ENCODE results near the gene PRR16. TPM values are rescaled to one million over a fixed set of nuclear protein-coding genes. Genes with fewer than 3 reads are reported as not detected.

PRR16 gene
- total RNA-seq, 1 donor from 2014 or later = 2.1 TPM

DNA sequence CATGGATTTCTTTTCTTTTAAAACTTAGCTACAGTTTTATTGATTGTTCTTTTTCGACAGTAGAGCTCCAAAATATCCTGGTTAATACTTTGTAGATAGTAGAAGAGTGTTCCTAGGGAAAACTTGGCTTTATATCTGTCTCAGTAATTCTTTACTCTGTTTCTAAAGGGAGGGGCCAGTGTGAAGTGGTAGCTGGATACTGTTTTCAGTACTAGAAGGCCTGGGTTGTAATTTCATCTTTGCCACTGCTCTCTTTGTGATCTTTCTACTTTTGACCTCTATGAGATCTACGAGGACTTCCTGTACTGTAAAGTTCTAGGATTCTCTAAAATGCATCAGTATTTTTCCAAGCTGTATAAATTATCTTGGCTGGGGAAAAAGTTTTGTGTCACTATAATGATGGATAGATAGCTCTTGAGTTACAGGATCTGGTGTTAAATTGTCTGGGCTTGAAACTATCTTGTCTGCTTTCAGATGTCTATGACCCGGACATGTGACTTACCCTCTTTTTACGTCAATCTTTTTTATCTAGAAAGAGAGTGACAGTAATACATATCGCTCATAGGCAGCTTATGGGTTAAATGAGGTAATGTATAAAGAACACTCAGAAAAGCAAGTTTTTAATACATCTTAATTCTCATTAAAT lies 53.6 kb downstream of the PRR16 start:
- Mint-ChIP-seq H3K9me3 (no peaks in the 10 kb centered on the region), H3K4me1 (ENCODE audit: unreplicated experiment) (peaks cover 9% of the 10 kb centered on the region), H3K27ac (no peak overlapping the region), H3K27me3 (no peaks in the 10 kb centered on the region), H3K36me3 (no peaks in the 10 kb centered on the region), H3K4me3 (no peak overlapping the region)
- DNase-seq (ENCODE audit: extremely low spot score, unreplicated experiment) = no peak
- TF ChIP-seq, protein P1, sequence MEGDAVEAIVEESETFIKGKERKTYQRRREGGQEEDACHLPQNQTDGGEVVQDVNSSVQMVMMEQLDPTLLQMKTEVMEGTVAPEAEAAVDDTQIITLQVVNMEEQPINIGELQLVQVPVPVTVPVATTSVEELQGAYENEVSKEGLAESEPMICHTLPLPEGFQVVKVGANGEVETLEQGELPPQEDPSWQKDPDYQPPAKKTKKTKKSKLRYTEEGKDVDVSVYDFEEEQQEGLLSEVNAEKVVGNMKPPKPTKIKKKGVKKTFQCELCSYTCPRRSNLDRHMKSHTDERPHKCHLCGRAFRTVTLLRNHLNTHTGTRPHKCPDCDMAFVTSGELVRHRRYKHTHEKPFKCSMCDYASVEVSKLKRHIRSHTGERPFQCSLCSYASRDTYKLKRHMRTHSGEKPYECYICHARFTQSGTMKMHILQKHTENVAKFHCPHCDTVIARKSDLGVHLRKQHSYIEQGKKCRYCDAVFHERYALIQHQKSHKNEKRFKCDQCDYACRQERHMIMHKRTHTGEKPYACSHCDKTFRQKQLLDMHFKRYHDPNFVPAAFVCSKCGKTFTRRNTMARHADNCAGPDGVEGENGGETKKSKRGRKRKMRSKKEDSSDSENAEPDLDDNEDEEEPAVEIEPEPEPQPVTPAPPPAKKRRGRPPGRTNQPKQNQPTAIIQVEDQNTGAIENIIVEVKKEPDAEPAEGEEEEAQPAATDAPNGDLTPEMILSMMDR (conservative IDR thresholded peaks at IDR 0.05) = no peak

DNA sequence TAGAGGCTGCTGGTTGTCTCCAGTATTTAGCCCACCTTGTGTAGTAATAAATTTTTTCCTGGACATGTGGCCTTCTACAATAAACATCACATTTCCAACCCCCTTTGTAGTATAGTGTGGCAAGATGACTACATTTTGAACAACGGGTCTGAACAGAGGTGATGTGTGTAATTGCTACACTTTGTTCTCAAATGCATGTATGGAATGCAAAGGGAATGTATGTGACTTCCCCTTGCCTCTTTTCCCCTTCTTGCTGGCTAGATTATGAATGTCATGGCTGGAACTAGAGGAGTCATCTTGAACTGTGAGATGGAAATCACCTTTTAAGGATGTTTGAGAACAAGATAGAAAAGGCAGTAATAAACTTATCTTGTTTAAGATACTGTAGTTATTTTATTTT lies 54.5 kb downstream of the PRR16 start:
- Mint-ChIP-seq H3K9me3 (no peaks in the 10 kb centered on the region), H3K27me3 (no peaks in the 10 kb centered on the region), H3K27ac (no peak overlapping the region), H3K4me3 (no peak overlapping the region), H3K4me1 (ENCODE audit: unreplicated experiment) (peaks cover 9% of the 10 kb centered on the region), H3K36me3 (no peaks in the 10 kb centered on the region)
- TF ChIP-seq, protein P1 (conservative IDR thresholded peaks at IDR 0.05) = no peak
- no peak for DNase-seq (ENCODE audit: extremely low spot score, unreplicated experiment)

DNA sequence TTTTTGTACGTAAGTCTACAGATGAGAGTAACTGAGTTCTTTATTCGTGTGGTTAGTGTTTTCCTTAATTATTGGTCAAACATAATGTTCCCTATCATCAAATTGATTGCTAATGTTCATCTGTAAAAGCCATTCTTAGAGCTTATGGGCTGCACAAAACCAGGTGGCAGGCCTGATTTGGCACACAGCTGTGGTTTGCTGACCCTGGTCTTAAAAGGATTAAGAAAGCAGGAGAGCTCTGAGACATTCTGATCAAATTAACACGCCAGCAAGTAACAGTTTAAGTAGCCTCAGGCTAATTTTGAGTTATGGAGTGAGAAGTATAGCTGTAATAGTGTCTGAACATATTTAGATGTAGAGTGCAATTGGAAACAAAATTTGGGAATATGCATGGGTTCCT lies 63.2 kb downstream of the PRR16 start:
- TF ChIP-seq, protein P1 (conservative IDR thresholded peaks at IDR 0.05) = no peak
- Mint-ChIP-seq H3K27ac (no peak overlapping the region), H3K4me3 (no peak overlapping the region), H3K36me3 (no peaks in the 10 kb centered on the region), H3K9me3 (no peaks in the 10 kb centered on the region), H3K27me3 (no peaks in the 10 kb centered on the region), H3K4me1 (ENCODE audit: unreplicated experiment) (no peaks in the 10 kb centered on the region)
- no peak for DNase-seq (ENCODE audit: extremely low spot score, unreplicated experiment)

DNA sequence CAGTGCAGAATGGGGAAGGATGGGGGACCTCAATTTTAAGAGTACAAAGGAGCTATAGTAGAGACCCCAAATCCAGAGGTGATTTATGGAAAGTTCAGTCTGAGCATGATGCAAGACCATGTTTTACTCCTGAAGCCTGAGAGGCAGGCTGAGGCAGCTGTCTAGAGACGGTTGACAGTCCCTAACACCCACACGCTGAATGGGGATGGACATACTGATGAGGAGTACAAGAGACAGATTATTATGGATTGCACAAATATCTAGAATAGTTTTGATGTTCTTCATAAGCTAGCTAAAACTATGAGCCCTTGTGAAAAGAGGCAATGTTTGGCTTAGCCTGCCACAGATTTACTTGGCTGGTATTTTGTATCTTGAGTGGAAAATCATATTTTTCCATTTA lies 64.5 kb downstream of the PRR16 start:
- Mint-ChIP-seq H3K27ac (no peak overlapping the region), H3K27me3 (peaks cover 3% of the 10 kb centered on the region), H3K4me1 (ENCODE audit: unreplicated experiment) (no peaks in the 10 kb centered on the region), H3K4me3 (no peak overlapping the region), H3K9me3 (no peaks in the 10 kb centered on the region), H3K36me3 (no peaks in the 10 kb centered on the region)
- TF ChIP-seq, protein P1 (conservative IDR thresholded peaks at IDR 0.05) = no peak
- DNase-seq (ENCODE audit: extremely low spot score, unreplicated experiment) = no peak

DNA sequence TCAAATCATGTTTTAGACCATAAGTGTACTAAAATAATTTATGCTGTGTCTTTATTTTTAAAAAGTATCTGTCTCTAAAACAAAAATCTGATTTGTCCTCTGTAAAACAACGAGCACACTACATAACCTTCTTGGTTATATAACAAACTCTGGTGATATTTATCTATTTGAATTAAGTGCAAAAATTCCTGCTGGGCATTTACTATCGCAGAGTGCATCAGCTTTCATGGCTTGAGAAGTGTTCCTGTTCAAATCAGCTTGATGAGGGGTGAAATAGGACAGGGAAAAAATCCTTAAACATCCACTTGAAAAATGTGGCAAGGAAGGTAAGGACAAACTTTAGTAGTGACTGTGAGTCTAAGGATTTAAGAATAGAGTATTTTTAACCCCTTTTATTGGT lies 65.3 kb downstream of the PRR16 start:
- DNase-seq (ENCODE audit: extremely low spot score, unreplicated experiment) = no peak
- peaks cover 3% of the 10 kb centered on the region for H3K27me3 Mint-ChIP-seq
- no peaks in the 10 kb centered on the region for H3K36me3 Mint-ChIP-seq
- H3K27ac Mint-ChIP-seq = no peak overlapping the region
- TF ChIP-seq, protein P1 (conservative IDR thresholded peaks at IDR 0.05) = no peak
- no peaks in the 10 kb centered on the region for H3K4me1 Mint-ChIP-seq (ENCODE audit: unreplicated experiment)
- no peaks in the 10 kb centered on the region for H3K9me3 Mint-ChIP-seq
- no peak overlapping the region for H3K4me3 Mint-ChIP-seq

DNA sequence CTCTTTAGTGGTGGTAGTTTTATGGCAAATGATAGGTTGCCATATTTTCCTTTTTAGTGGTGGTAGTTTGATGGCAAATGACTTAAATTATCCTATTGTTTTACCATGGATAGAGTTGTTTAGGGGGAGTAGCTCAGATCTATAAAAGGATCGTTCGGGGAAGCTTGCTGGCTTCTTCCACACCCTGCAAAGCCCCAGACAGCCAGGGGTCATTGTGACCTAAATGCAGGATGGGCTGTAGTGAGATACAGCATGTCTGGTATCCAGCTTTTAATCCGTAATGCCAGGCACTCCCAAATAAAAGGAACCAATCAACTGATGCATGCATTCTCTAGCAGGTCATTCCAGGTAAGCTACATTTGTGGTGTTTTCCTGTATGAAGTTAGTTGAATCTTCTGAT lies 67.1 kb downstream of the PRR16 start:
- TF ChIP-seq, protein P1 (conservative IDR thresholded peaks at IDR 0.05) = no peak
- Mint-ChIP-seq H3K9me3 (no peaks in the 10 kb centered on the region), H3K4me3 (no peak overlapping the region), H3K36me3 (no peaks in the 10 kb centered on the region), H3K4me1 (ENCODE audit: unreplicated experiment) (no peaks in the 10 kb centered on the region), H3K27me3 (peaks cover 3% of the 10 kb centered on the region), H3K27ac (no peak overlapping the region)
- DNase-seq (ENCODE audit: extremely low spot score, unreplicated experiment) = no peak

Measured in type B pancreatic cell (in vitro differentiated cells).